NCI-H510A (cell line): ENCODE data around the gene LMF1.

ENCODE experiments used
- DNase-seq: peaks from one replicate; lab custom pipeline; 2025; lab: John Stamatoyannopoulos, UW

Gene LMF1

DNA sequence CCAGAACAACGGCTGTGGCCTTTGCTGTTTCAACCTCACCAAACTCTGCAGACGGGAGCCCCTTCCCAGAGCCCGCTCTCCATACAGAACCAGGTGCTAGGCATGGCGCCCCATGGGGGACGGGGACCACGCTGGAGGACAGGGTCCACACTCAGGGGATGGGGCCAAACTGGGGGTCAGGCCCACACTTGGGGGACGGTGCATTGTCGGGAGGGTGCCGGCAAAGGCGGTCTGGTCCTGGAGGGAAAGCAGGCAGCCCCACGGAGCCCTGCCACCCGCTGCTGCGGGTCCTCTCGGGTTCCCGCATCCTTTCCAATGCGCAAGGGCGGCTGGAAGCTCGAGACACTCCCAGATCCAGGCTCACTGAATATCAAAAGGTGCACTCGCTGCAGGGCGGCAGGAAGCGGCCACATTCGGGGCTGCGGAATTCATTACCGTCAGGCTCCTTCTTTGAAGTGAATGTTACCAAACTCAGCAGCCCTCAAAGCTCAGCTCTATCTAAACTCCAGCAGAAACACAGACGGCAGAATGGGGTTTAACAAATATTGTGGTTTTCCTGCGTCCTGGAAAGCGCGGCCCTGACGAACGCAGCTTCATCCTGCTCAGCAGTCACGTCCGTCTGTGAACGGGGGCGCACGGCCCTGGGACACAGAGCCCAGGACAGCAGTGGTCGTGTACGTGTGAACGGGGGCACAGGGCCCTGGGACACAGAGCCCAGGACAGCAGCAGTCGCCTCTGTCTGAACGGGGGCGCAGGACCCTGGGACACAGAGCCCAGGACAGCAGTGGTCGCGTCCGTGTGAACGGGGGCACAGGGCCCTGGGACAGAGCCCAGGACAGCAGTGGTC is 41.3 kb downstream of the LMF1 start:
- no peak for DNase-seq

DNA sequence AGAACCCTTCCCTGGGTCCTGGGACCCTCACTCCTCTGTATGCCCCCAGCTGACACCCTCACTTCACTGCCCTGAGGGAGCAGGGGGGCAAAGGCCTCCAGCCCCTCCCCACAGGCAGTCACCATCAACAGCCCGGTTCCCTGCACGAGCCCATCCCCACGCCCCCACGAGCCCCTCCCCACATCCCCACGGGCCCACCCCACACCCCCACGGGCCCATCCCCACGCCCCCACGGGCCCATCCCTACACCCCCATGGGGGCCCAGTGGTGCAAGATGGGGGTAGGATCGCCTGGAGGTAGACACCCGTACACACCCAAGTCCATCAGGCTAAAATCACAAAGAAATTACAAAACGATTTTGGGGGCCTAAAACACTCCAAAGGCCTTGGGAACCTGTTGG is 42.3 kb downstream of the LMF1 start:
- DNase-seq = no peak

DNA sequence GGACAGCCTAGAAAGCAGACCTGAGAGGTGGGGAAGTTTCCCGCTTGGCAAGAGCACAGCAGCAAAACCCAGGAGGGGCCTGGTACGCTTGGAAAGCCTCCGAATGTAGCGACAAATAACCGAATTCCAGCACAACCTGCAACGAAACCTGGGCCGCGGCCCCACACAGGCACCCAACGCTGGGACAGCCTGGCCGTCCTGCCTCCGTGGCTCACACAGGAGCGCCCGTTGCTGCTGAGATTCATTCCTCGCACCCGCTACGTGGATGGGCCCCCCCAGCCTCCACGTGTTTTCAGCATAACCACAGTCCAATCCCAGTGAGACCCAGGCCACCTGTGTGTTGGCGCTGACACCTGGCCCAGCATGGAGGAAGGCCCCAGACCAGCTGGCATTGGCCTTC is 42.9 kb downstream of the LMF1 start:
- no peak for DNase-seq

DNA sequence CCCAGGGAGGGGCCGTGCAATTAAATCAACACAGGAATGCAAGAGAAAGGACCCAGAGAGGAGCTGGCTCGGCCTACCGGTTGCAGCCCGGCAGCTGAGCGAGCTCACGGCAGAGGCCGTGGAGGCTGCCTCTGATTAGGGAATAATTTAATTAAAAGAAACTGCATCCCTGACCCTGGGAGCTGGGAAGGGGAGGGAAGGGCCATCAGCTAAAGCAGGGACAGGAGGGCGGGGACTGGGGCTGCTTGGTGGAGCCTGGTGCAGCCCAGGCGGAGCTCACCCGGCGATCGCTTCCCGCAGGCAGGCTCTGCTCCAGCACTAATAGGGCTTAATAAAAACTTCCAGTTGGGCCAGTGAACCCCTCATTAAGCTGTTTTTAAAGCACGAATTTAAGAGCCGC is 43.4 kb downstream of the LMF1 start:
- no peak for DNase-seq

- no peak for DNase-seq
Measured at GRCh38 chr16:926715-927114, 44.1 kb downstream of the LMF1 start.

- no peak for DNase-seq
Measured at GRCh38 chr16:924806-925205, 46.0 kb downstream of the LMF1 start.

GRCh38 chr16:924063-924462 is 46.7 kb downstream of the LMF1 start:
- no peak for DNase-seq

DNA sequence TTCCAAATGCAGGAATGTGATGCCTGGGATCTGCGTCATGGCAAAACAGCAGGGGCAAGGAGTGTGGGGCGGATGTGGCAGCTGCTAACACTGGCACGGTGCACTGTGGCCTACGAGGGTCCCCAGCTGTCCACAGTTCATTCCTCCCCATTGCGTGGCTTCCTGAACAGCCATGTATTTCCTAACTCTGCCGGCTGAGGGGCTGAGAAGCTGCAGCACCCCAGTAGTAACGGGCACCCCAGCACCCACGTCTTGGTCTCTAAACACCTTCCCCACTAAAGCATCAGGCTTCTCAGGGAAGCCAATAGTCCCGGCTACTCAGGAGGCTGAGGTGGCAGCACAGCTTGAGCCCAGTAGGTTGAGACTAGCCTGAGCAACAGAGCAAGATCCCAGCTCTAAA is 47.6 kb downstream of the LMF1 start:
- DNase-seq = no peak

GRCh38 chr16:922051-922450 is 48.7 kb downstream of the LMF1 start:
- DNase-seq = no peak

DNA sequence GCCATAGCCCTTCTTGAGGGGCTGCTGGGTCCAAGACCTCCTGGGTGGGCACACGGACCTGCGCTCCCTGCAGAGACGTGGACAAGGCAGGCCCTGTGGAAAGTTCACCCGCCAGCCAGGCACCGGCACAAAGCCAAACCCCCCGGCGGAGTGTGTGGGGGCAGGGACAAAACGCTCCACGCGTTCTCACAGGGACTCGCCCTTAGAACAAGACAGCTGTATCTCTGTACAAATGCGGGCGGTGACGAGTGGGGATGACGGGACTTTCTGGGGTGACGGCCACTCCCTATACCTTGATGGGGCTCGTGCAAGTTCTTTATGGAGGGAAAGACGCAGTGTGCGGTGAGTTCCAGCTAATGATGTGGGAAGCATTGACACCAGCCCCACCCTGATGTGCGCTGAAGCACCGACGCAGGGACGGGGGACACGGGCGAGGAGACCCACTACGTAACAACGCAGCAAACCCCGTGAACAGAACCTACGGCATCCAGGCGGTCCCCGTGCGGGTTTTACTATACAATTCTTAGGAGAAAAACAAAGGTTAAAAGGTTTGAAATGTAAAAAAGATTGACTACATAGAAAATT is 49.4 kb downstream of the LMF1 start:
- no peak for DNase-seq

DNA sequence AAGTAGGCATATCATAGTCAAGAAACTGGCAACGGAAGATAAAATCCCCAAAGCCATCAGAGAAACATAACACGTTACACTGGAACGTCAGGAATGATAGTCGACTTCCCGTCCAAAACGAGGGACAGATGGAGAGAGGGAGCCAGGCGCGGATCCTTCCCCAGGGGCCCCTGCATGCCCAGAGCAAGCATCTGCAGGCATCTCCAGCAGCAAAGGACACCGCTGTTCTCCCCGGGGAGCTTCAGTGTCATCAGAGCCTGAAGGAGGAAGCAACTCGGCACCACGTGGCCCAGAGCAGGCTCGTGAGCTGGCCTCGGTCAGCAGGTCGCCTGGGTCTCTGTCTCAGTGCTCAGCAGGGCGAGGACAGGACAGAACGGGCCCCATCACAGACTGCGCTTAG is 50.1 kb downstream of the LMF1 start:
- DNase-seq = no peak

DNA sequence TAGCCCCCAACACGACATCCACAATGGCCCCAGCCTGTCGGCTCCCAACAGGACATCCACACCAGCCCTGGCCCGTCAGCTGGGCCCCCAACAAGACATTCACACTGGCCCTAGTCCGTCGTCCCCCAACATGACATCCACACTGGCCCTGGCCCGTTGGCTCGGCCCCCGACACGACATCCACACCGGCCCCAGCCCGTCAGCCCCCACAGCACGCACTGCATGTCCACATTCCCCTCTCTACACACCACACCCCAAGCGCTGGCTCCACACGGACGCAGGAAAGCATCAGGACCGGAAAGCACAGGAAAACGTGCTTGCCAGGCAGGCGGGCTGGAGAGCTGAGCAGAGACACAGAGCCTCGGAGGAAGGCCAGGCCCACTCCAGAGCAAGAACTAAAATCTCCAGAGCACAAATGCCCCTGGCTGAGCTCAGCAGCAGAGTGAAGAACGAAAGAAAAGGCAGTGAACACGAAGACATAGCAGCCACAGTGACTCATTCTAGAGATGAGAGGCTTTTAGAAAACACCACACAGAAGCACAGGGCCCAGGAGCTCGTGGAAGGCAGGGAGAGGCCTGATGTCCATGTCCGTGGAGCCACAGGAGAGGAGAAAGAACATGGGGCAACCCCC is 50.6 kb downstream of the LMF1 start:
- DNase-seq = no peak

DNA sequence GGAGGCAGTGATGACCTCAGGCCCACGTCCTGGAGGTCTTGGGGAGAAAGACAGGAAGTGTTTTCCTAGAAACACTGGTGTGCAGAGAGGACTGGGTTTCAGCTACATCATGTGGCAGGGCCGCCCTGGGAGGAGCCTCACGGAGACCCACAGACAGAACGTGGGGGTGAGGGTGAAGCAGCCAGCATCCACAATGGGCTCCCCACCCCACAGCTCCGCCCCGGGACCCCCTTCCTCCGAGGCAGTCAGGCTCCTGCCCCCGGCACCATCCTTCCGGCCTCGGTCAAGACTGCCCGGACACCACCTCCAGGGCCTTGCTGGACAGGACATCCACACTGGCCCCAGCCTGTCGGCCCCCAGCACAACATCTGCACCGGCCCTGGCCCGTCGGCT is 51.1 kb downstream of the LMF1 start:
- DNase-seq = no peak

- no peak for DNase-seq
Measured at GRCh38 chr16:918741-919657, 51.8 kb downstream of the LMF1 start.

- no peak for DNase-seq
Measured at GRCh38 chr16:918068-918467, 52.7 kb downstream of the LMF1 start.

DNA sequence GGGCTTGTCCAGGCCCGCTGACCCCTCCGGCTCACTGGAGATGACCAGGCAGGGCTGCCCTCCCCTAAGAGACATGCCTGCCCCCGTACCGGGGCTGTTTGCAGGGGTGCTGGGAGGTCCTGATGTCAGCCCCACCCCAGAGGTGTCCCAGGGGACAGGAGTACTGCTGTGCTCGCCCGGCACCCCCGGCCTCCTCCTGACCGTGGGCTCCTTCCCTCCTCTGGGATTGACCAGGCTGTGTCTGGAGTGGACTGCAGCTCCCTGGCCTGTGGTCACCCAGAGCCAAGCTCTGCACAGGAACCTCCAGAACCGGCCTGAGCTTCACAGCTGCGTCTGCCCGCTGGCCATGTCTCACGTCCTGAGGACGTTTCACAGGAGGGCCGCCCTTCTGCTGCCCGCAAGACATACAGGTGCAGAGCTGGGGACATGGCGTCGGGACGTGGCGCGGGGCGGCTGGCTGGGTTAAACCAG is 53.2 kb downstream of the LMF1 start:
- no peak for DNase-seq

- DNase-seq = no peak
Measured at GRCh38 chr16:916035-916799, 54.6 kb downstream of the LMF1 start.

DNA sequence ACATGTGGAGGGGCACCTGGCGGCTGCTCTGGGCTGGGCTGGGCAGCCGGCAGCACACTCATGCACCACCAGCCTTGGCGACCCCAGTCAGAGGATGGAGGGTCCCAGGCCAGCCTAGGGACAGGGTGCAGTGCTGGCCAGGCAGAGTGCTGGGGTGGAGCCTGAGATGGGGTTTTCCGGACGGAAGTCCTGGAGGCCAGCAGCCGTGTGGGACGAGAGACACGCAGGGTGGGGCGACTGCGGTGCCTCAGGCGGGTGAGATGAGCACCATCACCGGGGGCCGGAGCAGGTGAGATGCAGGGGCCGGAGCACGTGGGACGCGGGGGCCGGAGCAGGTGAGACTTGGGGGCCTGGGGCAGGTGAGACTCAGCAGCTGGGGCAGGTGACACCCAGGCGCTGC is 55.2 kb downstream of the LMF1 start:
- DNase-seq = no peak

GRCh38 chr16:914440-914839 is 56.3 kb downstream of the LMF1 start:
- no peak for DNase-seq

GRCh38 chr16:913817-914439 is 56.9 kb downstream of the LMF1 start:
- DNase-seq = no peak
